ENCODE results near the gene LIFR.

- TF ChIP-seq CTCF (IDR thresholded peaks at IDR 0.05): no peak
- no peak for TF ChIP-seq POLR2A (IDR thresholded peaks at IDR 0.05)
- TF ChIP-seq POLR2AphosphoS5 (IDR thresholded peaks at IDR 0.05): no peak
These were observed 24.9 kb downstream of the LIFR start for GRCh38 chr5:38531518-38531917.

All from prostate gland (tissue), 2 donors.